T-helper 2 cell (primary cell): Measurements from ENCODE around the gene C3orf38.
"Not testable (repeated sequence)": the region's sequence is repeated elsewhere in the genome, so short reads cannot be mapped to it uniquely, and the experiment has no call there.

ENCODE experiments used
- DNase-seq, 5 experiments: peaks; one replicate each; pipeline versions ENCODE4 v3.0.0 to v3.0.0-alpha.2; 2012 to 2022

Gene C3orf38

GRCh38 chr3:88166419-88166971 lies 16.7 kb downstream of the C3orf38 start:
- DNase-seq = no peak

GRCh38 chr3:88167173-88167572 lies 17.4 kb downstream of the C3orf38 start:
- no peak for DNase-seq

GRCh38 chr3:88167704-88168103 lies 17.9 kb downstream of the C3orf38 start:
- no peak for DNase-seq

GRCh38 chr3:88168171-88168570 lies 18.4 kb downstream of the C3orf38 start:
- no peak for DNase-seq

GRCh38 chr3:88180398-88180999 lies 30.7 kb downstream of the C3orf38 start:
- DNase-seq = peak in 1 of 5 experiments; percentile 60

GRCh38 chr3:88182165-88182918 lies 32.6 kb downstream of the C3orf38 start:
- DNase-seq = not testable (repeated sequence)

- DNase-seq = no peak
Observed at GRCh38 chr3:88188436-88188835, 38.7 kb downstream of the C3orf38 start.

GRCh38 chr3:88189361-88189810 lies 39.6 kb downstream of the C3orf38 start:
- DNase-seq = peak in 1 of 5 experiments; percentile 23

- no peak for DNase-seq
Observed at GRCh38 chr3:88191872-88192409, 42.2 kb downstream of the C3orf38 start.

GRCh38 chr3:88192631-88193030 lies 42.9 kb downstream of the C3orf38 start:
- no peak for DNase-seq

- peak in 1 of 5 experiments; percentile 33 for DNase-seq
Observed at GRCh38 chr3:88195951-88196434, 46.2 kb downstream of the C3orf38 start.

- no peak for DNase-seq
Observed at GRCh38 chr3:88198121-88198520, 48.4 kb downstream of the C3orf38 start.

- DNase-seq = peak in 2 of 5 experiments; percentile 40 to 50
Observed at GRCh38 chr3:88203642-88204055, 53.9 kb downstream of the C3orf38 start.
